Uterus (tissue), 4 donors: ENCODE results near the gene NGF. TPM values are rescaled to one million over a fixed set of nuclear protein-coding genes. Genes with fewer than 3 reads are reported as not detected.
"Not testable (repeated sequence)": the region's sequence is repeated elsewhere in the genome, so short reads cannot be mapped to it uniquely, and the experiment has no call there.

Experiments
- DNase-seq, 2 donors: peaks; one replicate each; pipeline ENCODE4 v3.0.0-alpha.2; 2019 to 2020
- H3K27ac ChIP-seq, 2 donors: fragments of 200-600 bp; sonication (generic); 1 replicate in 1 of 2; 2 replicates in 1 of 2; pipeline ENCODE4 v1.5.1; 2016 to 2018
- H3K27me3 ChIP-seq, 2 donors: fragments of 200-600 bp; sonication (generic); one replicate each; pipeline ENCODE4 v1.5.1; 2018 to 2019; ENCODE audit warnings: control low read depth in 1 of 2
- H3K36me3 ChIP-seq, 2 donors: fragments of 200-600 bp; sonication (generic); one replicate each; pipeline ENCODE4 v1.5.1; 2019; ENCODE audit warnings: control low read depth in 1 of 2
- H3K4me1 ChIP-seq, 2 donors: fragments of 200-600 bp; sonication (generic); one replicate each; pipeline ENCODE4 v1.5.1; 2018 to 2019; ENCODE audit warnings: control low read depth in 1 of 2
- H3K4me3 ChIP-seq, 2 donors: fragments of 200-600 bp; sonication (generic); 1 replicate in 1 of 2; 2 replicates in 1 of 2; pipeline ENCODE4 v1.5.1; 2018 to 2019; ENCODE audit warnings: mild to moderate bottlenecking in 1 of 2
- H3K9me3 ChIP-seq, 2 donors: fragments of 200-600 bp; sonication (generic); one replicate each; pipeline ENCODE4 v1.5.1; 2019; ENCODE audit warnings: control low read depth in 1 of 2
- POLR2A ChIP-seq, 2 donors: fragments of 450-650 bp; IDR thresholded peaks; one replicate each; pipeline ENCODE4 v1.6.1; 2016; ENCODE audit warnings: antibody characterized with exemption in 2 of 2, mild to moderate bottlenecking in 1 of 2, moderate library complexity in 1 of 2
- intact Hi-C: fragments of 100-400 bp; cut with DNase I; formaldehyde crosslinking; loops from one replicate; pipeline ENCODE4 v1.15.1; 2023; ENCODE audit warnings: low total_unique reads
- total RNA-seq, 4 donors: library from RNA; depleted of rRNA in 3 of 4; stranded (reverse); fragments of >200 nt in 3 of 4; gene quantifications; one replicate each; pipeline versions ENCODE4 v1.1.0 to v1.2.4, GENCODE V29; 2014 to 2023
- TF ChIP-seq, protein P1 (sequence below), 4 experiments: fragments of 200-600 bp in 2 of 4; fragments of 450-650 bp in 2 of 4; sonication (generic) in 2 of 4; IDR thresholded peaks; one replicate each; pipeline ENCODE4 v1.5.1; 2016 to 2019; ENCODE audit warnings: antibody characterized with exemption in 4 of 4, mild to moderate bottlenecking in 2 of 4, moderate library complexity in 1 of 4
- donor health status: DM: yes; HTN: yes; CAD: no.

Gene NGF
- total RNA-seq, 4 donors from 2014 or later: 1.3 to 21.4 (median 13.5) TPM

DNA sequence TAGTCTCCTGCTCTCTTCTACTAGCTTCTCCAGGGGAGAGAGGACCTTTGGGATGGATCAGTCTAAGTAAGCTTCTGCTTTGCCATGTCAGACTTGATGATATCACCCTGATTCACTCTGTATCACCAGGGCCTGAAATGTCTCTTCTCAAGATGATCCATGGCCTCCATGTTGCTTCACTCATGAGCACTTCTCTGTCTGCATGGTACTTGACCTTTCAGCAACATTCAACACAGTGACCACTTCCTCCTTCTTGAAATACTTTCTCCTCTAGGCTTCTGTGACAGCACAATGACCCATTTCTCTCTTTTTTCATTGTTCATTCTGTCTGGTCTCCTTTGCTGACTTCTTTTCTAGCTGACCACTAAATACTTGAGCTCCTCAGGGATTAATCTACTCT, 35.3 kb upstream of the NGF start:
- TF ChIP-seq POLR2A (IDR thresholded peaks at IDR 0.05): no peak
- TF ChIP-seq, protein P1, sequence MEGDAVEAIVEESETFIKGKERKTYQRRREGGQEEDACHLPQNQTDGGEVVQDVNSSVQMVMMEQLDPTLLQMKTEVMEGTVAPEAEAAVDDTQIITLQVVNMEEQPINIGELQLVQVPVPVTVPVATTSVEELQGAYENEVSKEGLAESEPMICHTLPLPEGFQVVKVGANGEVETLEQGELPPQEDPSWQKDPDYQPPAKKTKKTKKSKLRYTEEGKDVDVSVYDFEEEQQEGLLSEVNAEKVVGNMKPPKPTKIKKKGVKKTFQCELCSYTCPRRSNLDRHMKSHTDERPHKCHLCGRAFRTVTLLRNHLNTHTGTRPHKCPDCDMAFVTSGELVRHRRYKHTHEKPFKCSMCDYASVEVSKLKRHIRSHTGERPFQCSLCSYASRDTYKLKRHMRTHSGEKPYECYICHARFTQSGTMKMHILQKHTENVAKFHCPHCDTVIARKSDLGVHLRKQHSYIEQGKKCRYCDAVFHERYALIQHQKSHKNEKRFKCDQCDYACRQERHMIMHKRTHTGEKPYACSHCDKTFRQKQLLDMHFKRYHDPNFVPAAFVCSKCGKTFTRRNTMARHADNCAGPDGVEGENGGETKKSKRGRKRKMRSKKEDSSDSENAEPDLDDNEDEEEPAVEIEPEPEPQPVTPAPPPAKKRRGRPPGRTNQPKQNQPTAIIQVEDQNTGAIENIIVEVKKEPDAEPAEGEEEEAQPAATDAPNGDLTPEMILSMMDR (IDR thresholded peaks at IDR 0.05): no peak

DNA sequence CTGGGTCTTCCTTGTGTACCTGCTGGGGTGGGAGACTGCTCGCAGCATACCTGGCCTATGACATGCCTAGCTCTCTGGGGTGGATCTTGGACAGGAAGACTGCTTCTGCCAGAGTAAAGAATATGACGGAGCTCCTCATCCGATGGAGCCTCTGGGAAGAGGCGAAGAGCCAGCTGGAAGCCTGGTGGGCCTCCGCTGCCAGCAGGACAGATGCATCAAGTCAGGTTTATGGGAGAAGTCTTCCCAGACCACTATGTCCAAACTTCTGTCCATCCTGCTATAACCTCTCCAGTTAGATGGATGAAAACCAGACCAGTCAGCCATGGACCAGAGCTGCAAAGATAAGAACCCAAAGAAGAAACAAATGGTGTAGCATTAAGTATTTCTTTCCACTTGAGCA, 27.7 kb upstream of the NGF start:
- TF ChIP-seq POLR2A (IDR thresholded peaks at IDR 0.05): no peak
- TF ChIP-seq, protein P1 (IDR thresholded peaks at IDR 0.05): no peak
- no peak overlapping the region for H3K4me3 ChIP-seq
- H3K9me3 ChIP-seq: no peaks in the 10 kb centered on the region
- peak; percentile 84 to 92 for DNase-seq
- peaks cover 7 to 24% of the 10 kb centered on the region in 2 donors for H3K4me1 ChIP-seq
- H3K27ac ChIP-seq: peak overlapping the region; percentile 77 to 83
- H3K36me3 ChIP-seq: no peaks in the 10 kb centered on the region
- H3K27me3 ChIP-seq: no peaks in the 10 kb centered on the region
- intact Hi-C loops: no loop called here

More for the DNA sequence above, 35.3 kb upstream of the NGF start:
- Histone ChIP-seq H3K27me3 (no peaks in the 10 kb centered on the region), H3K4me1 (peaks cover 0 to 3% of the 10 kb centered on the region in 2 donors), H3K36me3 (no peaks in the 10 kb centered on the region), H3K4me3 (no peak overlapping the region), H3K27ac (no peak overlapping the region), H3K9me3 (no peaks in the 10 kb centered on the region)
- intact Hi-C loops: no loop called here
- no peak for DNase-seq

DNA sequence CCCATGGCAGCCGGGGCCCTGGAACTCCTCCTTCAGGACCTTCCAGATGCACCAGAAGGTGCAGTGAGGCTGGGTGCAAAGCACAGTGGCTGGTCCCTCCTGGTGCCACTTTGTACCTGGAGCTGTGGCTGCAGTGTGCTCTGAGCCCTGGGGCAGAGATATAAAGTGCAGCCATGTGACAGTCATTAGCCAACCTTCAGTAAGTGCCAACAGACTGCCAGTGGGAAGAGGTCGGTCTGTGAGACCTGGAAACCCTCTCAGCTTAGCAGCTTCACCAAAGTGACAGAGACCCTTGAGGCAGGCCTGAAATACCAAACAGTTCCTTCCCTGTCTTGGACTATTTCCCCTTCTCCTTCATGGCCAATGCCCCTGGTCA, 26.7 kb upstream of the NGF start:
- intact Hi-C loops: no loop called here
- TF ChIP-seq, protein P1 (IDR thresholded peaks at IDR 0.05): no peak
- TF ChIP-seq POLR2A (IDR thresholded peaks at IDR 0.05): no peak
- Histone ChIP-seq H3K9me3 (no peaks in the 10 kb centered on the region), H3K36me3 (no peaks in the 10 kb centered on the region), H3K27me3 (no peaks in the 10 kb centered on the region), H3K27ac (peak overlapping the region; percentile 77 to 83), H3K4me1 (peaks cover 7 to 24% of the 10 kb centered on the region in 2 donors), H3K4me3 (no peak overlapping the region)
- no peak for DNase-seq

DNA sequence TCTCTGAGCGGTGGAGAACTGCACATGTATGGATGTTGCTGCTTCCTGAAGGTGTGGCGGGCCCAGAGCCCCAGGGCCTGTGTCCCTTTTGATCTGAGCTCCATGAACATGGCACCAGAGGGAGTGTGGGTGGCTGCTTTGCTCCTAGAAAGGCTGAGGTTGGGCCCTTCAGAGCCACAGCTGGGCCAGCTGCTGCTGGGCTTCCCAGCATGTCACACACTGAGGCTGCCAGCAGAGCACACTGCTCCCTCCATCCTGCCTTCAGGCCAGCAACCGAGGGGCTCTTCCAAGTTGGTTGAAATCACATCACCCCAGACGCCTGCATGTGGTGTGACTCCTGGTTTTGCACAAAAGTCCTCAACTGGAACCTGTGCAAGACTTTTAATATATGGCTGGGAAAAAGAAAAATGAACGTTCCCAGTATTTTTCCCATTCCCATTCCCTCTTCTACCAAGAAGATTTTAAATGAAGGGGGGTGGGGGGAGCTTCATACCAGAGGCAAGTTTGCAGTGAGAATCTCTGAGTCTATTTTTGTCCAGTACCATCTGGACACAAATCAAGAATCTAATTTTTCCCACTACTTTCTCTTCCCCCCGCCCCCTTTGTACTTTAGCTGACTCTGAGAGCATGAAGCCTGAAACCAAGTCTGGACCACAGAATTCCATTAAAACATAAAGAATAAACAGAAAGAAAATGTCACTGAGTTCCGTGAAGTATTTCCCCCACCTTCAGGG, 26.2 kb upstream of the NGF start:
- H3K4me1 ChIP-seq: peaks cover 7 to 24% of the 10 kb centered on the region in 2 donors
- no peak overlapping the region for H3K4me3 ChIP-seq
- peak overlapping the region; percentile 77 to 83 for H3K27ac ChIP-seq
- intact Hi-C loops: no loop called here
- no peak for TF ChIP-seq POLR2A (IDR thresholded peaks at IDR 0.05)
- TF ChIP-seq, protein P1 (IDR thresholded peaks at IDR 0.05): no peak
- H3K9me3 ChIP-seq: no peaks in the 10 kb centered on the region
- DNase-seq: peak in 1 of 2 donors; percentile 58
- H3K27me3 ChIP-seq: no peaks in the 10 kb centered on the region
- no peaks in the 10 kb centered on the region for H3K36me3 ChIP-seq

DNA sequence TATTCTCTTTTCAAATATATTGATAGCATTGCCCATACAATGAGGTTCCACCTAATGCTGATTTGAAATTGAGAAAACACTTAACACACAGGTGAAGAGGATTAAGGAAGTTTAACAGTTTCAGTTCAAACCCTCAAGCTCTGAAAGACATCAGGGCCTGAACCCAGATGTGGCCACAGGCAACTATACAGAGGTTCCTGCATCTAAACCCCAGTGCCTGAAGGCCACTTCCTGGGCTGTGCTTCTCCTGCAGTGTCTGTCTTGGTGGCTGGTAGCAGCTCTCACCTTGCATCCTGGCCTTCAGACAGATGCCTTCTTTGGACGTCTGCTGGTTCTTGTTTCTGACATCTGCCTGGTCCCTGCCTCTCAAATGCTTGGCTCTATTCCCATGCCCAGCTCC, 25.1 kb upstream of the NGF start:
- no peak for DNase-seq
- Histone ChIP-seq H3K27me3 (no peaks in the 10 kb centered on the region), H3K9me3 (no peaks in the 10 kb centered on the region), H3K4me3 (no peak overlapping the region), H3K27ac (peak overlapping the region; percentile 77 to 83), H3K4me1 (peaks cover 7 to 24% of the 10 kb centered on the region in 2 donors), H3K36me3 (no peaks in the 10 kb centered on the region)
- intact Hi-C loops: no loop called here
- TF ChIP-seq, protein P1 (IDR thresholded peaks at IDR 0.05): no peak
- TF ChIP-seq POLR2A (IDR thresholded peaks at IDR 0.05): no peak

DNA sequence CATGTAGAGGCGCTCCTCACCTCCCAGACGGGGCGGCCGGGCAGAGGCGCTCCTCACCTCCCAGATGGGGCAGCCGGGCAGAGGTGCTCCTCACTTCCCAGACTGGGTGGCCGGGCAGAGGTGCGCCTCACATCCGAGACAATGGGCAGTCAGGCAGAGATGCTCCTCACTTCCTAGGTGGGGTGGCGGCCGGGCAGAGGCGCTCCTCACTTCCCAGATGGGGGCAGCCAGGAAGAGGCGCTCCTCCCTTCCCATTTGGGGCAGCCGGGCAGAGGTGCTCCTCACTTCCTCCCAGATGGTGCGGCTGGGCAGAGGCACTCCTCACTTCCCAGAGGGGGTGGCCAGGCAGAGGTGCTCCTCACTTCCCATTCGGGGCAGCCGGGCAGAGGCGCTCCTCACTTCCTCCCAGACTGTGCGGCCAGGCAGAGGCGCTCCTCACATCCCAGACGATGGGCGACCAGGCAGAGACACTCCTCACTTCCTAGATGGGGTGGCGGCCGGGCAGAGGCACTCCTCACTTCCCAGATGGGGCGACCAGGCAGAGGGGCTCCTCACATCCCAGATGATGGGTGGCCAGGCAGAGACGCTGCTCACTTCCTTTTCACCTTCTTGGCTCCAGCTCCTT, 22.6 kb upstream of the NGF start:
- H3K27ac ChIP-seq, H3K9me3 ChIP-seq, H3K4me3 ChIP-seq, intact Hi-C loops, DNase-seq, H3K27me3 ChIP-seq, H3K36me3 ChIP-seq: not testable (repeated sequence)
- H3K4me1 ChIP-seq: peaks cover 0 to 15% of the 10 kb centered on the region in 2 donors

DNA sequence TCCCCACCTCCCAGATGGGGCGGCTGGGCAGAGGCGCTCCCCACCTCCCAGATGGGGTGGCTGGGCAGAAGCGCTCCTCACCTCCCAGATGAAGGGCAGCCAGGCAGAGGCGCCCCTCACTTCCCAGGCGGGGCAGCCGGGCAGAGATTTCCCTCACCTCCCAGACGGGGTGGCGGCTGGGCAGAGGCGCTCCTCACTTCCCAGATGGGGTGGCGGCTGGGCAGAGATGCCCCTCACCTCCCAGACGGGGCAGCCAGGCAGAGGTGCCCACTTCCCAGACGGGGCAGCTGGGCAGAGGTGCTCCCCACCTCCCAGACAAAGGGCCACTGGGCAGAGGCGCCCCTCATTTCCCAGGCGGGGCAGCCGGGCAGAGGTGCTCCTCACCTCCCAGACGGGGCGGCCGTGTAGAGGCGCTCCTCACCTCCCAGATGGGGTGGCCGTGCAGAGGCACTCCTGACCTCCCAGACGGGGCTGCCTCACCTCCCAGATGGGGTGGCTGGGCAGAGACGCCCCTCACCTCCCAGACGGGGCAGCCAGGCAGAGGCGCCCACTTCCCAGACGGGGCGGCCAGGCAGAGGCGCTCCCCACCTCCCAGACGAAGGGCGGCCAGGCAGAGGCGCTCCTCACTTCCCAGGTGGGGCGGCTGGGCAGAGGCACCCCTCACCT, 21.9 kb upstream of the NGF start:
- H3K4me1 ChIP-seq, H3K27me3 ChIP-seq, intact Hi-C loops: not testable (repeated sequence)

More for the DNA sequence above, 21.9 kb upstream of the NGF start:
- H3K9me3 ChIP-seq, H3K4me3 ChIP-seq, DNase-seq, H3K27ac ChIP-seq, H3K36me3 ChIP-seq: not testable (repeated sequence)
